HCT116 (cell line): ENCODE measurements around the gene ST3GAL5. TPM values are rescaled to one million over a fixed set of nuclear protein-coding genes. Genes with fewer than 3 reads are reported as not detected.

Experiments used
- ATAC-seq: fragments of 200-7000 bp; cut with Tn5 transposase; 2 replicates; pipeline ENCODE4 v1.9.1; 2020; ENCODE audit warnings: mild to moderate bottlenecking, moderate library complexity
- BruUV-seq: library from RNA; stranded (reverse); fragments of 400-500 nt; replicated peaks from 2 replicates; lab custom pipeline; 2021; lab: Mats Ljungman, UMichigan
- CTCF ChIA-PET: fragments of 300-600 bp; sonication (Branson Sonifier 250); formaldehyde crosslinking; loops from one replicate; lab custom pipeline; 2021; ENCODE audit warnings: antibody characterized with exemption; lab: Charles Lee
- POLR2A ChIA-PET: fragments of 300-600, 350-600 bp; sonication (Branson Sonifier 250); formaldehyde crosslinking; loops from one replicate; lab custom pipeline; 2021; ENCODE audit warnings: antibody characterized with exemption; lab: Charles Lee
- RAD21 ChIA-PET, 2 experiments: fragments of 300-600 bp; sonication (Branson Sonifier 250); formaldehyde crosslinking; loops; one replicate each; lab custom pipeline; 2023; ENCODE audit warnings: low total read pairs in 2 of 2; ENCODE audit not compliant: uncharacterized antibody in 2 of 2, unreplicated experiment in 2 of 2, low non-redundant PET in 1 of 2; lab: Charles Lee
- DNase-seq: peaks from one replicate; pipeline ENCODE4 v3.0.0-alpha.2; 2010; ENCODE audit warnings: low read depth, low spot score
- H2AFZ ChIP-seq: fragments of 200-600 bp; shearing (Covaris generic), sonication (generic); 2 replicates; pipeline ENCODE4 v1.6.1; 2017; ENCODE audit warnings: low read depth, mixed run types, mixed read lengths, antibody characterized with exemption, low read length; ENCODE audit not compliant: poor library complexity, severe bottlenecking
- H3K27ac ChIP-seq: 2 replicates; pipeline ENCODE4 v1.5.1; 2012; ENCODE audit warnings: low read depth, low read length
- H3K27me3 ChIP-seq: fragments of 200-600 bp; sonication (generic); 2 replicates; pipeline ENCODE4 v1.6.1; 2016; ENCODE audit warnings: mixed run types, low read length, mixed read lengths; ENCODE audit not compliant: insufficient read depth
- H3K36me3 ChIP-seq, 2 experiments: fragments of 200-500 bp in 1 of 2; fragments of 200-600 bp in 1 of 2; sonication (Bioruptor generic) in 1 of 2; sonication (generic) in 1 of 2; 2 replicates each; pipeline versions ENCODE4 v1.5.1 to v1.6.1; 2014 to 2016; ENCODE audit warnings: low read length in 2 of 2, inconsistent platforms in 1 of 2, mixed read lengths in 1 of 2, mixed run types in 1 of 2; ENCODE audit not compliant: insufficient read depth in 2 of 2, control insufficient read depth in 1 of 2
- H3K4me1 ChIP-seq, 2 experiments: fragments of 200-600 bp in 1 of 2; sonication (generic) in 1 of 2; 2 replicates each; pipeline versions ENCODE4 v1.5.1 to v1.6.1; 2012 to 2017; ENCODE audit warnings: low read length in 2 of 2, inconsistent platforms in 1 of 2, mild to moderate bottlenecking in 1 of 2, mixed read lengths in 1 of 2, mixed run types in 1 of 2, moderate library complexity in 1 of 2; ENCODE audit not compliant: insufficient read depth in 2 of 2, control insufficient read depth in 1 of 2
- H3K4me2 ChIP-seq: fragments of 200-600 bp; sonication (generic); 2 replicates; pipeline ENCODE4 v1.6.1; 2017; ENCODE audit warnings: mixed run types, low read length, mixed read lengths
- H3K4me3 ChIP-seq, 2 experiments: fragments of 200-600 bp in 1 of 2; sonication (generic) in 1 of 2; replicated peaks in 1 of 2; 2 replicates each; pipeline ENCODE4 v1.5.1; 2011 to 2016; ENCODE audit warnings: low read length in 2 of 2, control low read depth in 1 of 2, low read depth in 1 of 2, mild to moderate bottlenecking in 1 of 2, mixed read lengths in 1 of 2, mixed run types in 1 of 2
- H3K79me2 ChIP-seq: fragments of 200-600 bp; sonication (generic); 2 replicates; pipeline ENCODE4 v1.6.1; 2017; ENCODE audit warnings: mild to moderate bottlenecking, mixed run types, low read length, moderate library complexity, mixed read lengths; ENCODE audit not compliant: insufficient read depth
- H3K9ac ChIP-seq: fragments of 200-600 bp; sonication (generic); 2 replicates; pipeline ENCODE4 v1.6.1; 2016; ENCODE audit warnings: low read length, mixed read lengths
- H3K9me2 ChIP-seq: fragments of 200-600 bp; sonication (generic), shearing (Covaris generic); 2 replicates; pipeline ENCODE4 v1.6.1; 2017; ENCODE audit warnings: mixed run types, mild to moderate bottlenecking, moderate library complexity; ENCODE audit not compliant: insufficient read depth
- H3K9me3 ChIP-seq, 2 experiments: fragments of 200-500 bp in 1 of 2; fragments of 200-600 bp in 1 of 2; sonication (Bioruptor generic) in 1 of 2; sonication (generic) in 1 of 2; 2 replicates each; pipeline ENCODE4 v1.6.1; 2014 to 2017; ENCODE audit warnings: low read length in 2 of 2, mixed read lengths in 2 of 2, inconsistent platforms in 1 of 2, low read depth in 1 of 2, mild to moderate bottlenecking in 1 of 2, mixed run types in 1 of 2, moderate library complexity in 1 of 2; ENCODE audit not compliant: control insufficient read depth in 1 of 2, insufficient read depth in 1 of 2
- H4K20me1 ChIP-seq: fragments of 200-600 bp; sonication (generic), shearing (Covaris generic); 2 replicates; pipeline ENCODE4 v1.6.1; 2017; ENCODE audit warnings: mixed run types, mild to moderate bottlenecking, moderate library complexity; ENCODE audit not compliant: insufficient read depth
- CBX3 ChIP-seq: IDR thresholded peaks from 2 replicates; pipeline ENCODE4 v1.6.1; 2012; ENCODE audit warnings: low read depth
- CEBPB ChIP-seq: IDR thresholded peaks from 2 replicates; pipeline ENCODE4 v1.6.1; 2012; ENCODE audit warnings: low read depth
- EGR1 ChIP-seq: IDR thresholded peaks from 2 replicates; pipeline ENCODE4 v1.6.1; 2012; ENCODE audit warnings: low read depth
- ELF1 ChIP-seq: IDR thresholded peaks from 2 replicates; pipeline ENCODE4 v1.6.1; 2012; ENCODE audit warnings: low read depth, borderline replicate concordance
- EZH2 ChIP-seq: fragments of 200-600 bp; sonication (generic); IDR thresholded peaks from 2 replicates; pipeline ENCODE4 v1.6.1; 2017; ENCODE audit warnings: antibody characterized with exemption, mixed run types
- EZH2phosphoT487 ChIP-seq: fragments of 200-600 bp; IDR thresholded peaks from 2 replicates; pipeline ENCODE4 v1.6.1; 2018; ENCODE audit warnings: antibody characterized with exemption, borderline replicate concordance
- FOSL1 ChIP-seq: IDR thresholded peaks from 2 replicates; pipeline ENCODE4 v1.6.1; 2012; ENCODE audit warnings: low read depth
- JUND ChIP-seq: IDR thresholded peaks from 2 replicates; pipeline ENCODE4 v1.6.1; 2012
- MAX ChIP-seq: IDR thresholded peaks from 2 replicates; pipeline ENCODE4 v1.6.1; 2012
- POLR2A ChIP-seq: IDR thresholded peaks from 2 replicates; pipeline ENCODE4 v1.7.0; 2011; ENCODE audit warnings: borderline replicate concordance; ENCODE audit not compliant: insufficient read depth, insufficient read length; ENCODE audit errors: extremely low read depth
- POLR2AphosphoS5 ChIP-seq: IDR thresholded peaks from 2 replicates; pipeline ENCODE4 v1.6.1; 2011; ENCODE audit warnings: mild to moderate bottlenecking, low read depth, low read length, moderate library complexity
- RAD21 ChIP-seq: IDR thresholded peaks from 2 replicates; pipeline ENCODE4 v1.6.1; 2012; ENCODE audit warnings: low read depth, mild to moderate bottlenecking
- SIN3A ChIP-seq: IDR thresholded peaks from 2 replicates; pipeline ENCODE4 v1.6.1; 2012; ENCODE audit warnings: low read depth
- SP1 ChIP-seq: IDR thresholded peaks from 2 replicates; pipeline ENCODE4 v1.6.1; 2012; ENCODE audit warnings: low read depth
- TCF7L2 ChIP-seq: IDR thresholded peaks from 2 replicates; pipeline ENCODE4 v1.7.0; 2011; ENCODE audit warnings: borderline replicate concordance, inconsistent platforms; ENCODE audit not compliant: insufficient read depth, insufficient read length; ENCODE audit errors: extremely low read depth
- ZBTB33 ChIP-seq: IDR thresholded peaks from 2 replicates; pipeline ENCODE4 v1.6.1; 2011; ENCODE audit warnings: mild to moderate bottlenecking, low read length, moderate library complexity; ENCODE audit not compliant: insufficient replicate concordance; ENCODE audit errors: extremely low read depth
- ZFX ChIP-seq: fragments of 450-650 bp; IDR thresholded peaks from 2 replicates; pipeline ENCODE4 v1.6.1; 2017
- ZNF274 ChIP-seq: fragments of 200-500 bp; sonication (Bioruptor generic); IDR thresholded peaks from 2 replicates; pipeline ENCODE4 v1.6.1; 2014; ENCODE audit warnings: mild to moderate bottlenecking, low read depth, low read length, inconsistent platforms
- intact Hi-C: fragments of 100-400 bp; cut with micrococcal nuclease; formaldehyde crosslinking; loops from 2 replicates; pipeline ENCODE4 v1.10.0; 2022
- total RNA-seq: library from RNA; stranded (reverse); gene quantifications from one replicate; pipeline ENCODE4 v1.2.1, GENCODE V29; 2021; ENCODE audit not compliant: unreplicated experiment
- TF ChIP-seq, protein P1 (sequence below), 3 experiments: fragments of 200-600 bp in 1 of 3; sonication (generic) in 1 of 3; IDR thresholded peaks in 2 of 3; conservative IDR thresholded peaks in 1 of 3; 2 replicates each; pipeline ENCODE4 v1.5.1; 2012 to 2017; ENCODE audit warnings: low read depth in 2 of 3, low read length in 2 of 3, antibody characterized with exemption in 1 of 3, borderline replicate concordance in 1 of 3, control low read depth in 1 of 3, mild to moderate bottlenecking in 1 of 3, mixed read lengths in 1 of 3, mixed run types in 1 of 3, moderate library complexity in 1 of 3; ENCODE audit not compliant: insufficient read depth in 1 of 3
- TF ChIP-seq, protein P2 (sequence below): IDR thresholded peaks from 2 replicates; pipeline ENCODE4 v1.6.1; 2012

The ST3GAL5 gene
- total RNA-seq, 1 experiment from 2014 or later: 14.8 TPM

- ATAC-seq (peak; percentile 15), DNase-seq (no peak)
- no peaks in the 10 kb centered on the region for H3K9me3 ChIP-seq
- peak overlapping the region; percentile 99 for H3K4me2 ChIP-seq
- RAD21 ChIA-PET: no interaction called here
- H3K79me2 ChIP-seq: no peaks in the 10 kb centered on the region; the same call in 1 of the 2 replicates
- H3K9me2 ChIP-seq: no peaks in the 10 kb centered on the region
- H3K27ac ChIP-seq: peak overlapping the region; percentile 31; the same call in 1 of the 2 replicates
- BruUV-seq: no TSS peak
- H4K20me1 ChIP-seq: no peaks in the 10 kb centered on the region
- H3K4me1 ChIP-seq: peaks cover 17 to 36% of the 10 kb centered on the region in 2 experiments
- H3K36me3 ChIP-seq: no peaks in the 10 kb centered on the region
- no peak overlapping the region for H2AFZ ChIP-seq
- peak overlapping the region; percentile 62 for H3K9ac ChIP-seq
- CTCF ChIA-PET: interaction anchor here (1.1 to 3.8 kb wide), 2 partner anchors 14 to 61 kb away, joined by 3 to 19 read pairs; no protein-coding TSS in a partner anchor
- POLR2A ChIA-PET: no interaction called here
- intact Hi-C loops: loop anchor here (5.0 kb wide), 2 partner anchors 124 to 219 kb away; partner anchors contain the start of genes POLR1A and PTCD3
- peak overlapping the region; percentile 66 to 85 for H3K4me3 ChIP-seq
- TF ChIP-seq EZH2phosphoT487: no peak
- TF ChIP-seq EZH2: no peak
- no peak for TF ChIP-seq RAD21
- TF ChIP-seq, protein P1, sequence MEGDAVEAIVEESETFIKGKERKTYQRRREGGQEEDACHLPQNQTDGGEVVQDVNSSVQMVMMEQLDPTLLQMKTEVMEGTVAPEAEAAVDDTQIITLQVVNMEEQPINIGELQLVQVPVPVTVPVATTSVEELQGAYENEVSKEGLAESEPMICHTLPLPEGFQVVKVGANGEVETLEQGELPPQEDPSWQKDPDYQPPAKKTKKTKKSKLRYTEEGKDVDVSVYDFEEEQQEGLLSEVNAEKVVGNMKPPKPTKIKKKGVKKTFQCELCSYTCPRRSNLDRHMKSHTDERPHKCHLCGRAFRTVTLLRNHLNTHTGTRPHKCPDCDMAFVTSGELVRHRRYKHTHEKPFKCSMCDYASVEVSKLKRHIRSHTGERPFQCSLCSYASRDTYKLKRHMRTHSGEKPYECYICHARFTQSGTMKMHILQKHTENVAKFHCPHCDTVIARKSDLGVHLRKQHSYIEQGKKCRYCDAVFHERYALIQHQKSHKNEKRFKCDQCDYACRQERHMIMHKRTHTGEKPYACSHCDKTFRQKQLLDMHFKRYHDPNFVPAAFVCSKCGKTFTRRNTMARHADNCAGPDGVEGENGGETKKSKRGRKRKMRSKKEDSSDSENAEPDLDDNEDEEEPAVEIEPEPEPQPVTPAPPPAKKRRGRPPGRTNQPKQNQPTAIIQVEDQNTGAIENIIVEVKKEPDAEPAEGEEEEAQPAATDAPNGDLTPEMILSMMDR (IDR thresholded peaks at IDR 0.05 in 2 of 3, conservative IDR thresholded peaks at IDR 0.05 in 1 of 3; ENCODE audit: borderline replicate concordance in 1 of 3, insufficient read depth in 1 of 3, low read depth in 2 of 3, low read length in 2 of 3): no peak
- no peak for TF ChIP-seq CBX3
- TF ChIP-seq EGR1: no peak
- no peak for TF ChIP-seq CEBPB
- no peak for TF ChIP-seq ELF1
- no peak for TF ChIP-seq TCF7L2
- no peak for TF ChIP-seq POLR2A
- no peak for TF ChIP-seq POLR2AphosphoS5
- TF ChIP-seq, protein P2, sequence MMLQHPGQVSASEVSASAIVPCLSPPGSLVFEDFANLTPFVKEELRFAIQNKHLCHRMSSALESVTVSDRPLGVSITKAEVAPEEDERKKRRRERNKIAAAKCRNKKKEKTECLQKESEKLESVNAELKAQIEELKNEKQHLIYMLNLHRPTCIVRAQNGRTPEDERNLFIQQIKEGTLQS: no peak
- no peak for TF ChIP-seq ZNF274
- TF ChIP-seq MAX: no peak
- TF ChIP-seq ZBTB33: no peak
- TF ChIP-seq SP1: no peak
- TF ChIP-seq ZFX: no peak
- TF ChIP-seq SIN3A: no peak
- TF ChIP-seq FOSL1: no peak
- TF ChIP-seq JUND: no peak
- H3K27me3 ChIP-seq: no peaks in the 10 kb centered on the region
These were observed 638 bp downstream of the ST3GAL5 start for GRCh38 chr2:85888020-85888683.
